Lower lobe of right lung (tissue), 2 donors: ENCODE results near the gene HACL1. TPM values are rescaled to one million over a fixed set of nuclear protein-coding genes. Genes with fewer than 3 reads are reported as not detected.

ENCODE experiments used
- ATAC-seq, 2 donors: fragments of 200-7000 bp; cut with Tn5 transposase; one replicate each; pipeline ENCODE4 v1.9.1; 2020 to 2022; ENCODE audit warnings: mild to moderate bottlenecking in 2 of 2, moderate library complexity in 2 of 2
- DNase-seq: peaks from one replicate; pipeline ENCODE4 v3.0.0-alpha.2; 2020
- H3K27ac ChIP-seq: fragments of 200-600 bp; one replicate; pipeline ENCODE4 v1.8.0; 2022
- H3K27me3 ChIP-seq: fragments of 200-600 bp; one replicate; pipeline ENCODE4 v1.8.0; 2022; ENCODE audit warnings: low read depth
- H3K36me3 ChIP-seq: fragments of 200-600 bp; one replicate; pipeline ENCODE4 v1.8.0; 2022; ENCODE audit warnings: mild to moderate bottlenecking
- H3K4me1 ChIP-seq: fragments of 200-600 bp; one replicate; pipeline ENCODE4 v1.8.0; 2022
- H3K4me3 ChIP-seq: fragments of 200-600 bp; one replicate; pipeline ENCODE4 v1.8.0; 2022; ENCODE audit warnings: mild to moderate bottlenecking
- H3K9me3 ChIP-seq: fragments of 200-600 bp; one replicate; pipeline ENCODE4 v1.8.0; 2022
- CTCF ChIP-seq: fragments of 200-600 bp; IDR thresholded peaks from one replicate; pipeline ENCODE4 v1.8.0; 2022; ENCODE audit warnings: antibody characterized with exemption, mild to moderate bottlenecking
- intact Hi-C: fragments of 100-400 bp; cut with DNase I; formaldehyde crosslinking; loops from one replicate; pipeline ENCODE4 v1.11.0; 2022
- total RNA-seq: library from RNA; stranded (reverse); fragmentation: NEBNext Ultra II Directional; extraction: Animal tissue kit (Norgen Biotek cat#: 25700); gene quantifications from one replicate; pipeline ENCODE4 v1.2.1, GENCODE V29; 2021
- donor health status: DM: no; HTN: yes; CAD: no; lungs with severe emphysema.

The HACL1 gene
- total RNA-seq, 1 donor from 2014 or later, result 21.2 TPM

- no peak within 1 kb of the TSS for H3K27ac ChIP-seq
- no peak for ATAC-seq
- no peak for DNase-seq
- intact Hi-C loops, result no loop called here
- no peaks in the 10 kb centered on the region for H3K4me1 ChIP-seq
- H3K9me3 ChIP-seq, result no peaks in the 10 kb centered on the region
- H3K4me3 ChIP-seq, result no peak within 1 kb of the TSS
- H3K27me3 ChIP-seq, result no peaks in the 10 kb centered on the region
- no peaks in the 10 kb centered on the region for H3K36me3 ChIP-seq
- no peak for TF ChIP-seq CTCF
Measured at GRCh38 chr3:15521573-15521965, 79.8 kb downstream of the HACL1 start, which contains the start of gene COLQ. COLQ (minus strand) TSS chr3:15521706; CDS start chr3:15521625, 81 bp downstream.

GRCh38 chr3:15520804-15521572 lies 80.4 kb downstream of the HACL1 start:
- Histone ChIP-seq H3K27ac (no peak overlapping the region), H3K27me3 (no peaks in the 10 kb centered on the region), H3K9me3 (no peaks in the 10 kb centered on the region), H3K4me3 (no peak overlapping the region), H3K4me1 (no peaks in the 10 kb centered on the region), H3K36me3 (no peaks in the 10 kb centered on the region)
- DNase-seq, result no peak
- TF ChIP-seq CTCF, result no peak
- ATAC-seq, result no peak
- intact Hi-C loops, result no loop called here

GRCh38 chr3:15520185-15520584 lies 81.2 kb downstream of the HACL1 start:
- TF ChIP-seq CTCF, result no peak
- no peaks in the 10 kb centered on the region for H3K27me3 ChIP-seq
- no peaks in the 10 kb centered on the region for H3K9me3 ChIP-seq
- no peaks in the 10 kb centered on the region for H3K36me3 ChIP-seq
- no peak for DNase-seq
- no peak overlapping the region for H3K27ac ChIP-seq
- H3K4me3 ChIP-seq, result no peak overlapping the region
- intact Hi-C loops, result no loop called here
- no peak for ATAC-seq
- no peaks in the 10 kb centered on the region for H3K4me1 ChIP-seq

GRCh38 chr3:15519096-15519495 lies 82.3 kb downstream of the HACL1 start:
- intact Hi-C loops, result no loop called here
- DNase-seq (no peak), ATAC-seq (no peak)
- Histone ChIP-seq H3K9me3 (no peaks in the 10 kb centered on the region), H3K27me3 (no peaks in the 10 kb centered on the region), H3K27ac (no peak overlapping the region), H3K4me3 (no peak overlapping the region), H3K4me1 (no peaks in the 10 kb centered on the region), H3K36me3 (no peaks in the 10 kb centered on the region)
- TF ChIP-seq CTCF, result no peak

GRCh38 chr3:15514663-15515340 lies 86.6 kb downstream of the HACL1 start:
- intact Hi-C loops, result no loop called here
- peaks cover 13% of the 10 kb centered on the region for H3K4me1 ChIP-seq
- no peaks in the 10 kb centered on the region for H3K36me3 ChIP-seq
- H3K27me3 ChIP-seq, result no peaks in the 10 kb centered on the region
- no peak for ATAC-seq
- H3K27ac ChIP-seq, result no peak overlapping the region
- no peak for DNase-seq
- no peaks in the 10 kb centered on the region for H3K9me3 ChIP-seq
- no peak overlapping the region for H3K4me3 ChIP-seq
- TF ChIP-seq CTCF, result no peak
